Liver (tissue), 9 donors: ENCODE measurements around the gene MPRIP. TPM values are rescaled to one million over a fixed set of nuclear protein-coding genes. Genes with fewer than 3 reads are reported as not detected.

Experiments
- DNase-seq: peaks from one replicate; pipeline ENCODE4 v3.0.0-alpha.2; 2017; ENCODE audit warnings: low spot score
- H3K27ac ChIP-seq, 2 donors: one replicate each; pipeline ENCODE4 v1.7.0; 2013; ENCODE audit warnings: inconsistent platforms in 2 of 2, low read length in 2 of 2, control low read depth in 1 of 2, low read depth in 1 of 2, mild to moderate bottlenecking in 1 of 2
- H3K27me3 ChIP-seq, 4 donors: one replicate each; pipeline versions ENCODE4 v1.6.1 to v1.7.0; 2013; ENCODE audit warnings: low read length in 3 of 4, inconsistent platforms in 1 of 4, mild to moderate bottlenecking in 1 of 4, moderate library complexity in 1 of 4; ENCODE audit not compliant: control insufficient read depth in 4 of 4, insufficient read depth in 4 of 4
- H3K36me3 ChIP-seq, 4 donors: one replicate each; pipeline versions ENCODE4 v1.6.1 to v1.7.0; 2013; ENCODE audit warnings: low read length in 3 of 4, mild to moderate bottlenecking in 3 of 4, low read depth in 1 of 4, moderate library complexity in 1 of 4; ENCODE audit not compliant: control insufficient read depth in 4 of 4, insufficient read depth in 3 of 4
- H3K4me1 ChIP-seq, 4 donors: one replicate each; pipeline versions ENCODE4 v1.6.1 to v1.7.0; 2013; ENCODE audit warnings: low read length in 3 of 4, mild to moderate bottlenecking in 3 of 4, moderate library complexity in 1 of 4; ENCODE audit not compliant: control insufficient read depth in 4 of 4, insufficient read depth in 4 of 4
- H3K4me3 ChIP-seq, 3 donors: one replicate each; pipeline versions ENCODE4 v1.6.1 to v1.7.0; 2013; ENCODE audit warnings: low read length in 3 of 3, control low read depth in 1 of 3, low read depth in 1 of 3, mild to moderate bottlenecking in 1 of 3
- H3K9ac ChIP-seq, 2 donors: one replicate each; pipeline ENCODE4 v1.7.0; 2013; ENCODE audit warnings: low read length in 2 of 2, mild to moderate bottlenecking in 2 of 2, moderate library complexity in 2 of 2, control low read depth in 1 of 2, low read depth in 1 of 2
- H3K9me3 ChIP-seq, 4 donors: one replicate each; pipeline versions ENCODE4 v1.6.1 to v1.7.0; 2013; ENCODE audit warnings: low read length in 3 of 4; ENCODE audit not compliant: control insufficient read depth in 4 of 4
- ATF3 ChIP-seq: IDR thresholded peaks from 2 replicates; pipeline ENCODE4 v1.6.1; 2016; ENCODE audit warnings: antibody characterized with exemption
- CTCF ChIP-seq: fragments of 150-350 bp; IDR thresholded peaks from 2 replicates; pipeline ENCODE4 v1.5.1; 2017; ENCODE audit warnings: improper control_type of control experiment, low read depth, low read length; ENCODE audit not compliant: missing input control
- EGR1 ChIP-seq, 2 donors: IDR thresholded peaks; 2 replicates each; pipeline ENCODE4 v1.6.1; 2016 to 2018; ENCODE audit warnings: antibody characterized with exemption in 2 of 2, low read depth in 2 of 2
- FOXA1 ChIP-seq: IDR thresholded peaks from 2 replicates; pipeline ENCODE4 v1.6.1; 2016; ENCODE audit warnings: antibody characterized with exemption
- FOXA2 ChIP-seq: IDR thresholded peaks from 2 replicates; pipeline ENCODE4 v1.6.1; 2016; ENCODE audit warnings: antibody characterized with exemption
- GABPA ChIP-seq, 2 donors: IDR thresholded peaks in 1 of 2; conservative IDR thresholded peaks in 1 of 2; 2 replicates each; pipeline ENCODE4 v1.6.1; 2016; ENCODE audit warnings: antibody characterized with exemption in 2 of 2, mild to moderate bottlenecking in 1 of 2, moderate library complexity in 1 of 2
- HNF4A ChIP-seq, 2 donors: conservative IDR thresholded peaks; 2 replicates each; pipeline ENCODE4 v1.6.1; 2016; ENCODE audit warnings: antibody characterized with exemption in 2 of 2, mild to moderate bottlenecking in 2 of 2
- HNF4G ChIP-seq: IDR thresholded peaks from 2 replicates; pipeline ENCODE4 v1.6.1; 2016; ENCODE audit warnings: antibody characterized with exemption
- JUND ChIP-seq, 2 donors: IDR thresholded peaks; 2 replicates each; pipeline ENCODE4 v1.6.1; 2016; ENCODE audit warnings: antibody characterized with exemption in 2 of 2
- NR2F2 ChIP-seq: IDR thresholded peaks from 2 replicates; pipeline ENCODE4 v1.6.1; 2016; ENCODE audit warnings: antibody characterized with exemption
- RAD21 ChIP-seq, 2 donors: IDR thresholded peaks; 2 replicates each; pipeline ENCODE4 v1.6.1; 2016; ENCODE audit warnings: antibody characterized with exemption in 2 of 2, mild to moderate bottlenecking in 2 of 2
- RXRA ChIP-seq, 2 donors: IDR thresholded peaks; 2 replicates each; pipeline ENCODE4 v1.6.1; 2017 to 2018; ENCODE audit warnings: antibody characterized with exemption in 2 of 2, mild to moderate bottlenecking in 1 of 2
- SP1 ChIP-seq: IDR thresholded peaks from 2 replicates; pipeline ENCODE4 v1.6.1; 2018; ENCODE audit warnings: antibody characterized with exemption, mild to moderate bottlenecking
- YY1 ChIP-seq: IDR thresholded peaks from 2 replicates; pipeline ENCODE4 v1.6.1; 2016; ENCODE audit warnings: antibody characterized with exemption, mild to moderate bottlenecking
- ZBTB33 ChIP-seq: IDR thresholded peaks from 2 replicates; pipeline ENCODE4 v1.6.1; 2016; ENCODE audit warnings: antibody characterized with exemption
- WGBS: extraction: QIAGEN DNeasy Blood & Tissue Kit; methylation state at CpG from one replicate; pipeline ENCODE4 v1.1.7; 2013; 5-methylcytosine and 5-hydroxymethylcytosine counted together
- polyA plus RNA-seq, 2 donors: library from polyadenylated mRNA; stranded (reverse) in 1 of 2; unstranded in 1 of 2; fragments of 200-250 nt in 1 of 2; fragments of >200 nt in 1 of 2; fragmentation: Nextera tagmentation in 1 of 2; extraction: Ambion mirVana in 1 of 2; gene quantifications; one replicate each; pipeline versions ENCODE4 v1.2.1 to v1.2.3, GENCODE V29; 2013 to 2015
- total RNA-seq, 2 donors: library from RNA; depleted of rRNA; stranded (reverse); fragments of >200 nt; gene quantifications; one replicate each; pipeline ENCODE4 v1.2.3, GENCODE V29; 2014
- TF ChIP-seq, protein P1 (sequence below): IDR thresholded peaks from 2 replicates; pipeline ENCODE4 v1.6.1; 2016; ENCODE audit warnings: antibody characterized with exemption
- donor health status: healthy.
- donor health status: healthy.
- donor health status: healthy.
- donor health status: healthy.
- donor health status: healthy.

The MPRIP gene
- total and polyA plus RNA-seq, 4 donors = 21.2 to 61.9 (median 34.7) TPM

DNA sequence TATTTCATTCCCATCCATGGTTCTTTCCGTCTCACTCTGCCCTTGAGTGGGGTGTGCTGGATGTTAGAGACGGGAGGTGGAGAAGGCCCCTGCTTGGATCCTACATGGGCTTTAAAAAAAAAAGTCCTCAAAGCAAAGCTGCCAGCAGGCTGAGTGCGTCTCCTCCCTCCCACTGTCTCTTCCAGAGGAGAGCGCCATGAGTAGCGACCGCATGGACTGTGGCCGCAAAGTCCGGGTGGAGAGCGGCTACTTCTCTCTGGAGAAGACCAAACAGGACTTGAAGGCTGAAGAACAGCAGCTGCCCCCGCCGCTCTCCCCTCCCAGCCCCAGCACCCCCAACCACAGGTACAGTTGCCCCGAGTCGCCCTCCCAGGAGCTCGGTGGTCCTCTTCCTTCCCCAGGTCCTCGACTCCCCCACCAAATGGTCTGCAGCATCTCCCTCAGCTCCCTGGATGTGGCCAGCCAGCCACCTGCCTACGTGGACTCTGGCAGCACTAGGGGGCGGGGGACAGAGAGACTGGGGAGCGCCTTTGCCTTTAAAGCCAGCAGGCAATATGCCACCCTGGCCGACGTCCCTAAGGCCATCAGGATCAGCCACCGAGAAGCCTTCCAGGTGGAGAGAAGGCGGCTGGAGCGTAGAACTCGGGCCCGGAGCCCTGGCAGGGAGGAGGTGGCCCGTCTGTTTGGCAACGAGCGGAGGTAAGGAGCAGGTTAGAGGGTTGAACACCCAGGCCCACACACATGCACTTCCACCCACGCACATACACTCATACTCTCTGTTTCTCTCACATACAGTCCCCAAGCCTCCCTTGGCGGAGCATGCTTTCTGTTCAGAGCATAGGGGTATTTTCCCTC lies 95.7 kb downstream of the MPRIP start:
- Histone ChIP-seq H3K9me3 (no peaks in the 10 kb centered on the region), H3K27ac (no peak overlapping the region), H3K36me3 (peaks cover 8 to 74% (median 21%) of the 10 kb centered on the region in 4 donors), H3K4me1 (no peaks in the 10 kb centered on the region), H3K4me3 (no peak overlapping the region), H3K27me3 (no peaks in the 10 kb centered on the region), H3K9ac (no peak overlapping the region)
- DNase-seq = no peak
- 87% methylated on average over 30 of the region's 30 CpGs for WGBS
- TF ChIP-seq JUND (IDR thresholded peaks at IDR 0.05) = no peak

- no peak overlapping the region for H3K27ac ChIP-seq
- no peaks in the 10 kb centered on the region for H3K4me1 ChIP-seq
- no peak for DNase-seq
- H3K9ac ChIP-seq = no peak overlapping the region
- WGBS = 86% methylated on average over 7 of the region's 7 CpGs
- TF ChIP-seq EGR1 (IDR thresholded peaks at IDR 0.05; ENCODE audit: low read depth in 2 of 2) (no peak), SP1 (no peak), FOXA2 (no peak), CTCF (no peak), GABPA (IDR thresholded peaks at IDR 0.05 in 1 of 2, conservative IDR thresholded peaks at IDR 0.05 in 1 of 2) (no peak), NR2F2 (no peak)
- H3K36me3 ChIP-seq = peaks cover 6 to 75% (median 23%) of the 10 kb centered on the region in 4 donors
- H3K27me3 ChIP-seq = no peaks in the 10 kb centered on the region
- no peaks in the 10 kb centered on the region for H3K9me3 ChIP-seq
- no peak overlapping the region for H3K4me3 ChIP-seq
Measured at GRCh38 chr17:17139972-17140589, 97.8 kb downstream of the MPRIP start.

DNA sequence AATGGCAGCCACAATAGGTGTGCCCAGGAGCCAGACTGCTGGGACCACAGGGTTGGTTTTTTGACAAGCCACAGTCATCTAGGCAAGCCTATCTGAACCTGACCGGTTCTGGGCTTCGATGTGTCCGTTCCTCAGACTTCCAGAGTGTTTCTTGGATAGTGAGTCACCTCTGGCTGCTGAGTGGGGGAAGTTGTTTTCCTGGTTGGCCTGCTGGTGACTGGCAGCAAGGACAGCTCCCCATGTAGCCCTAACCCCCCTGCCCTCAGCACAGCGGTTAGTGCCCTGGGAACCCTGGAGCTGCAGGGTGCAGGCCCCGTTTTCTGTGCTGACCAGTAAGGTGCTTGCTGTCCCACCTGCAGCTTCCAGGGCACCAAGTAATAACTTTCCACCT lies 98.3 kb downstream of the MPRIP start:
- Histone ChIP-seq H3K27ac (no peak overlapping the region), H3K27me3 (no peaks in the 10 kb centered on the region), H3K4me1 (no peaks in the 10 kb centered on the region), H3K9me3 (no peaks in the 10 kb centered on the region), H3K9ac (no peak overlapping the region), H3K36me3 (peaks cover 3 to 75% (median 25%) of the 10 kb centered on the region in 4 donors), H3K4me3 (no peak overlapping the region)
- no peak for DNase-seq
- WGBS = 88% methylated on average over 5 of the region's 5 CpGs
- TF ChIP-seq, protein P1, sequence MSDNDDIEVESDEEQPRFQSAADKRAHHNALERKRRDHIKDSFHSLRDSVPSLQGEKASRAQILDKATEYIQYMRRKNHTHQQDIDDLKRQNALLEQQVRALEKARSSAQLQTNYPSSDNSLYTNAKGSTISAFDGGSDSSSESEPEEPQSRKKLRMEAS = no peak
- TF ChIP-seq FOXA1 (no peak), ATF3 (no peak), HNF4A (conservative IDR thresholded peaks at IDR 0.05) (no peak), RXRA (IDR thresholded peaks at IDR 0.05) (no peak), EGR1 (IDR thresholded peaks at IDR 0.05; ENCODE audit: low read depth in 2 of 2) (no peak), NR2F2 (no peak), SP1 (no peak), HNF4G (no peak), ZBTB33 (no peak), RAD21 (IDR thresholded peaks at IDR 0.05) (no peak), FOXA2 (no peak), YY1 (no peak), CTCF (no peak)
